B cell (primary cell): Measurements from ENCODE around the gene CD4. TPM values are rescaled to one million over a fixed set of nuclear protein-coding genes. Genes with fewer than 3 reads are reported as not detected.

Experiments used
- ATAC-seq: fragments of 200-7000 bp; cut with Tn5 transposase; one replicate; pipeline ENCODE4 v1.10.0; 2021; ENCODE audit warnings: low read depth, mild to moderate bottlenecking, moderate number of reproducible peaks, moderate library complexity
- CTCF ChIA-PET: fragments of 350-600 bp; sonication (Branson Sonifier 250); formaldehyde crosslinking; loops from one replicate; lab custom pipeline; 2021; ENCODE audit warnings: antibody characterized with exemption, inconsistent platforms; lab: Charles Lee
- POLR2A ChIA-PET: fragments of 350-600 bp; sonication (Branson Sonifier 250); formaldehyde crosslinking; loops from one replicate; lab custom pipeline; 2021; ENCODE audit warnings: antibody characterized with exemption; lab: Charles Lee
- DNase-seq: peaks from one replicate; pipeline ENCODE4 v3.0.0; 2013
- H2AFZ ChIP-seq: 2 replicates; pipeline ENCODE4 v1.6.1; 2012; ENCODE audit warnings: mild to moderate bottlenecking, low read depth, low read length; ENCODE audit not compliant: insufficient read depth, poor library complexity, severe bottlenecking
- H3K27ac ChIP-seq, 2 donors: 1 replicate in 1 of 2; 2 replicates in 1 of 2; pipeline ENCODE4 v1.5.1; 2012 to 2013; ENCODE audit warnings: low read length in 2 of 2, mild to moderate bottlenecking in 2 of 2, moderate library complexity in 1 of 2
- H3K27me3 ChIP-seq, 4 experiments: fragments of 200-600 bp in 1 of 4; sonication (generic) in 1 of 4; replicated peaks in 1 of 4; 1 replicate in 2 of 4; 2 replicates in 2 of 4; pipeline versions ENCODE4 v1.6.1 to v1.7.0; 2013 to 2016; ENCODE audit warnings: low read length in 3 of 4, mild to moderate bottlenecking in 2 of 4, mixed read lengths in 1 of 4, moderate library complexity in 1 of 4; ENCODE audit not compliant: insufficient read depth in 4 of 4, control insufficient read depth in 3 of 4; ENCODE audit errors: control extremely low read depth in 1 of 4
- H3K36me3 ChIP-seq, 2 experiments: replicated peaks in 1 of 2; 1 replicate in 1 of 2; 2 replicates in 1 of 2; pipeline versions ENCODE4 v1.6.1 to v1.7.1; 2013; ENCODE audit warnings: low read length in 1 of 2; ENCODE audit not compliant: insufficient read depth in 2 of 2, control insufficient read depth in 1 of 2; ENCODE audit errors: control extremely low read depth in 1 of 2, extremely low read depth in 1 of 2
- H3K4me1 ChIP-seq, 2 donors: fragments of 200-600 bp in 1 of 2; sonication (generic) in 1 of 2; 1 replicate in 1 of 2; 2 replicates in 1 of 2; pipeline versions ENCODE4 v1.5.1 to v1.6.1; 2013 to 2017; ENCODE audit warnings: low read length in 2 of 2; ENCODE audit not compliant: control insufficient read depth in 2 of 2, insufficient read depth in 2 of 2
- H3K4me2 ChIP-seq: replicated peaks from 2 replicates; pipeline ENCODE3; 2012; ENCODE audit warnings: mild to moderate bottlenecking, low read depth, low read length; ENCODE audit not compliant: poor library complexity, severe bottlenecking
- H3K4me3 ChIP-seq, 5 experiments: fragments of 200-600 bp in 1 of 5; sonication (generic) in 1 of 5; 1 replicate in 3 of 5; 2 replicates in 2 of 5; pipeline versions ENCODE4 v1.5.1 to v1.7.0; 2011 to 2016; ENCODE audit warnings: low read length in 4 of 5, mild to moderate bottlenecking in 4 of 5, low read depth in 2 of 5, control low read depth in 1 of 5, moderate library complexity in 1 of 5; ENCODE audit not compliant: insufficient read depth in 1 of 5; ENCODE audit errors: control extremely low read depth in 1 of 5, extremely low read depth in 1 of 5
- H3K79me2 ChIP-seq: fragments of 200-600 bp; sonication (generic); one replicate; pipeline ENCODE4 v1.6.0; 2016; ENCODE audit warnings: low read length; ENCODE audit not compliant: control insufficient read depth, insufficient read depth
- H3K9ac ChIP-seq: fragments of 200-600 bp; sonication (generic); 2 replicates; pipeline ENCODE4 v1.6.1; 2017; ENCODE audit warnings: mild to moderate bottlenecking, low read length, moderate library complexity
- H3K9me3 ChIP-seq, 3 donors: one replicate each; pipeline versions ENCODE4 v1.6.1 to v1.7.1; 2013; ENCODE audit warnings: low read length in 2 of 3; ENCODE audit not compliant: control insufficient read depth in 2 of 3, insufficient read depth in 1 of 3; ENCODE audit errors: control extremely low read depth in 1 of 3
- H4K20me1 ChIP-seq: 2 replicates; pipeline ENCODE4 v1.6.0; 2012; ENCODE audit warnings: mild to moderate bottlenecking, low read length; ENCODE audit not compliant: insufficient read depth, control insufficient read depth, poor library complexity, severe bottlenecking
- H3K27ac Mint-ChIP-seq: one replicate; pipeline ENCODE4 v1.8.0; 2021; ENCODE audit warnings: mixed read lengths
- H3K27me3 Mint-ChIP-seq: one replicate; pipeline ENCODE4 v1.8.0; 2021; ENCODE audit warnings: mixed read lengths
- H3K4me1 Mint-ChIP-seq: one replicate; pipeline ENCODE4 v1.8.0; 2021; ENCODE audit warnings: mixed read lengths
- H3K4me3 Mint-ChIP-seq: one replicate; pipeline ENCODE4 v1.8.0; 2021; ENCODE audit warnings: mixed read lengths
- H3K9me3 Mint-ChIP-seq: one replicate; pipeline ENCODE4 v1.8.0; 2022; ENCODE audit warnings: mixed read lengths; ENCODE audit not compliant: insufficient read depth
- EZH2 ChIP-seq: IDR thresholded peaks from 2 replicates; pipeline ENCODE4 v1.6.1; 2012; ENCODE audit warnings: borderline replicate concordance, low read depth, mild to moderate bottlenecking, moderate library complexity, low read length; ENCODE audit not compliant: insufficient read depth, poor library complexity, severe bottlenecking
- WGBS: methylation state at CpG from one replicate; pipeline ENCODE4 v1.1.5; 2013; ENCODE audit warnings: missing lambda C conversion rate; ENCODE audit not compliant: insufficient coverage; 5-methylcytosine and 5-hydroxymethylcytosine counted together
- intact Hi-C: fragments of 100-400 bp; cut with micrococcal nuclease; formaldehyde crosslinking; loops from one replicate; pipeline ENCODE4 v1.10.0; 2022
- polyA plus RNA-seq: library from polyadenylated mRNA; depleted of rRNA; stranded (reverse); fragments of >200 nt; gene quantifications from 2 replicates; pipeline ENCODE4 v1.2.3, GENCODE V29; 2012
- total RNA-seq, 2 donors: library from RNA; stranded (reverse); fragments of 120-200 nt in 1 of 2; gene quantifications; 1 replicate in 1 of 2; 2 replicates in 1 of 2; pipeline versions ENCODE4 v1.2.3 to v1.2.4, GENCODE V29; 2013 to 2022
- TF ChIP-seq, protein P1 (sequence below): fragments of 200-600 bp; IDR thresholded peaks from one replicate; pipeline ENCODE4 v1.8.0; 2022; ENCODE audit warnings: antibody characterized with exemption, mild to moderate bottlenecking

The CD4 gene
- total and polyA plus RNA-seq, 2 donors (not counting 1 experiment from before 2014, with no cell fraction given): 0.49 to 2.2 TPM

DNA sequence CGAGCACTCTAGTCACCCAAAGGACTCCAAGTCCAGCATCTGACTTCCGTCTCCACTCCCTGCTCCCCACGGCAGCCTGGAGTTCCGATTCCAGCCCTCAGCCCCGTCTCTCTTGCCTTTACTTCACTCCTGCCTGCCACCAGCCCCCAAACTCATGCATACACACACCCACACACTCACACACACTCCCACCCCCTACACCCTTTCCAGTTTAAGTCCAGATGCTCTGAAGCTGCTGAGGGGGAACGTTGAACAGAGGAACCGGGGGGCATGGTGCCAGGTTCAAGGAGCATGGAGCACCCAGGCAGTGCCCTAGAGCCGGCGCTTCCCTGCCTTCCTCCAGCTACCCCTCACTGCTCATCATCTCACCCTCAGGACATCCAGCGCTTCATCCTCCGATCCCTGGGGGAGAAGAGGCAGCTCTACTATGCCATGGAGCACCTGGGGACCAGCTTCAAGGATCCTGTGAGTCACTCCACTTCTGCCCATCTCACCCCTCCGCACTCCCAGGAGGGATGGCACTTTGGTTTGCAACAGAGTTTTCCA lies 42.2 kb downstream of the CD4 start:
- peaks cover 20 to 28% of the 10 kb centered on the region in 2 donors for H3K4me1 ChIP-seq
- H3K9me3 ChIP-seq: peaks cover 0 to 4% (median 0%) of the 10 kb centered on the region in 3 donors
- H3K27me3 ChIP-seq: peaks cover 0 to 46% (median 20%) of the 10 kb centered on the region in 4 experiments
- TF ChIP-seq EZH2: no peak
- TF ChIP-seq, protein P1, sequence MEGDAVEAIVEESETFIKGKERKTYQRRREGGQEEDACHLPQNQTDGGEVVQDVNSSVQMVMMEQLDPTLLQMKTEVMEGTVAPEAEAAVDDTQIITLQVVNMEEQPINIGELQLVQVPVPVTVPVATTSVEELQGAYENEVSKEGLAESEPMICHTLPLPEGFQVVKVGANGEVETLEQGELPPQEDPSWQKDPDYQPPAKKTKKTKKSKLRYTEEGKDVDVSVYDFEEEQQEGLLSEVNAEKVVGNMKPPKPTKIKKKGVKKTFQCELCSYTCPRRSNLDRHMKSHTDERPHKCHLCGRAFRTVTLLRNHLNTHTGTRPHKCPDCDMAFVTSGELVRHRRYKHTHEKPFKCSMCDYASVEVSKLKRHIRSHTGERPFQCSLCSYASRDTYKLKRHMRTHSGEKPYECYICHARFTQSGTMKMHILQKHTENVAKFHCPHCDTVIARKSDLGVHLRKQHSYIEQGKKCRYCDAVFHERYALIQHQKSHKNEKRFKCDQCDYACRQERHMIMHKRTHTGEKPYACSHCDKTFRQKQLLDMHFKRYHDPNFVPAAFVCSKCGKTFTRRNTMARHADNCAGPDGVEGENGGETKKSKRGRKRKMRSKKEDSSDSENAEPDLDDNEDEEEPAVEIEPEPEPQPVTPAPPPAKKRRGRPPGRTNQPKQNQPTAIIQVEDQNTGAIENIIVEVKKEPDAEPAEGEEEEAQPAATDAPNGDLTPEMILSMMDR: no peak
- ChIA-PET POLR2A (no interaction called here), CTCF (interaction anchor here (0.7 to 1.1 kb wide), 4 partner anchors 41 to 248 kb away, joined by 3 to 5 read pairs (median 3); partner anchors contain the start of genes COPS7A and SPSB2)
- H3K9me3 Mint-ChIP-seq: no peaks in the 10 kb centered on the region
- intact Hi-C loops: no loop called here
- no peaks in the 10 kb centered on the region for H3K79me2 ChIP-seq
- H3K9ac ChIP-seq: no peak overlapping the region
- ATAC-seq (no peak), DNase-seq (no peak)
- no peak overlapping the region for H3K27ac ChIP-seq
- H3K4me2 ChIP-seq: no peak overlapping the region
- 90% methylated on average over 9 of the region's 12 CpGs for WGBS
- peak overlapping the region; percentile 17 for H3K4me3 Mint-ChIP-seq
- H3K27ac Mint-ChIP-seq: no peak overlapping the region
- H2AFZ ChIP-seq: no peak overlapping the region
- peaks cover 17% of the 10 kb centered on the region for H3K4me1 Mint-ChIP-seq
- peaks cover 11% of the 10 kb centered on the region for H4K20me1 ChIP-seq
- H3K36me3 ChIP-seq: no peaks in the 10 kb centered on the region
- H3K27me3 Mint-ChIP-seq: peaks cover 52% of the 10 kb centered on the region
- H3K4me3 ChIP-seq: no peak overlapping the region

DNA sequence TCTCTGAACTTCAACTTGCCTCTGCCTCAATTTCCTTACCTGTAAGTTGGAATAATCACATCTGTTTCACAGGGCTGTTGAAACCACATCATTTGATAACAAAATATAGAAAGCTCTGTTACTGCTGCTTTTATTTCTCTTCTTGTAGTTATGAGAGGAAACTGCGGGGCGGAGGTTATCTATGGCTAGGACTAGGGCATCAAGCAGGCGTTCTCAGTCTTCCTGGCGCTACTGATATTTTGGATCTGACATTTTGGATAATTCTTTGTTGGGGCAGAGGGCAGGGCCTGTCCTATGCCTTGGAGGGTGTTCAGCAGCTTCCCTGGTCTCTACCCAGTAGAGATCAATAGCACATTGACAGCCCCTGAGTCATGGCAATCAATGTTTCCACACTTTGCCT lies 42.8 kb downstream of the CD4 start:
- no peak for TF ChIP-seq EZH2
- TF ChIP-seq, protein P1: no peak
- Histone ChIP-seq H3K9ac (no peak overlapping the region), H3K36me3 (no peaks in the 10 kb centered on the region), H3K27me3 (peaks cover 0 to 40% (median 17%) of the 10 kb centered on the region in 4 experiments), H3K4me2 (no peak overlapping the region), H4K20me1 (peaks cover 11% of the 10 kb centered on the region), H3K79me2 (no peaks in the 10 kb centered on the region), H3K9me3 (peaks cover 0 to 3% (median 0%) of the 10 kb centered on the region in 3 donors), H3K4me1 (peaks cover 20 to 27% of the 10 kb centered on the region in 2 donors), H3K4me3 (no peak overlapping the region), H3K27ac (no peak overlapping the region), H2AFZ (no peak overlapping the region)
- intact Hi-C loops: no loop called here
- WGBS: 87% methylated on average over 4 of the region's 4 CpGs
- no peak for ATAC-seq
- ChIA-PET POLR2A (no interaction called here), CTCF (interaction anchor here (0.6 to 1.8 kb wide), 5 partner anchors 21 to 108 kb away, joined by 3 to 7 read pairs (median 3); partner anchors contain the start of genes COPS7A, MLF2 and SPSB2)
- Mint-ChIP-seq H3K27ac (no peak overlapping the region), H3K4me1 (peaks cover 17% of the 10 kb centered on the region), H3K9me3 (no peaks in the 10 kb centered on the region), H3K27me3 (peaks cover 49% of the 10 kb centered on the region), H3K4me3 (peak overlapping the region; percentile 17)
- no peak for DNase-seq
